Sigmoid colon (tissue), 7 donors: ENCODE measurements around the gene CCDC154. TPM values are rescaled to one million over a fixed set of nuclear protein-coding genes. Genes with fewer than 3 reads are reported as not detected.
"Not testable (repeated sequence)": the region's sequence is repeated elsewhere in the genome, so short reads cannot be mapped to it uniquely, and the experiment has no call there.

Source experiments
- DNase-seq: peaks from one replicate; pipeline ENCODE4 v3.0.0-alpha.2; 2019
- H3K27ac ChIP-seq, 4 donors: fragments of 200-600 bp; sonication (generic); one replicate each; pipeline ENCODE4 v1.5.1; 2016 to 2019; ENCODE audit warnings: mild to moderate bottlenecking in 1 of 4
- H3K27me3 ChIP-seq, 3 donors: fragments of 200-600 bp; sonication (generic); one replicate each; pipeline ENCODE4 v1.5.1; 2019; ENCODE audit warnings: mild to moderate bottlenecking in 1 of 3
- H3K36me3 ChIP-seq, 4 donors: fragments of 200-600 bp; sonication (generic); one replicate each; pipeline ENCODE4 v1.5.1; 2016 to 2019
- H3K4me1 ChIP-seq, 4 donors: fragments of 200-600 bp; sonication (generic); one replicate each; pipeline ENCODE4 v1.5.1; 2017 to 2019
- H3K4me3 ChIP-seq, 4 donors: fragments of 200-600 bp; sonication (generic); one replicate each; pipeline ENCODE4 v1.5.1; 2017 to 2019; ENCODE audit warnings: mild to moderate bottlenecking in 2 of 4, moderate library complexity in 1 of 4
- H3K9me3 ChIP-seq, 4 donors: fragments of 200-600 bp in 3 of 4; sonication (generic) in 3 of 4; one replicate each; pipeline versions ENCODE4 v1.5.1 to v1.6.1; 2013 to 2019
- EP300 ChIP-seq, 4 donors: sonication (generic); formaldehyde crosslinking; IDR thresholded peaks; one replicate each; pipeline ENCODE4 v1.6.1; 2017; ENCODE audit warnings: antibody characterized with exemption in 4 of 4
- POLR2A ChIP-seq, 2 donors: fragments of 450-650 bp; IDR thresholded peaks; one replicate each; pipeline ENCODE4 v1.6.1; 2016; ENCODE audit warnings: antibody characterized with exemption in 2 of 2, mild to moderate bottlenecking in 2 of 2, moderate library complexity in 2 of 2
- POLR2AphosphoS5 ChIP-seq, 4 donors: sonication (generic); formaldehyde crosslinking; IDR thresholded peaks; one replicate each; pipeline ENCODE4 v1.6.1; 2017; ENCODE audit warnings: antibody characterized with exemption in 4 of 4
- WGBS, 2 donors: extraction: QIAGEN DNeasy Blood & Tissue Kit; methylation state at CpG; one replicate each; pipeline ENCODE4 v1.1.7; 2013; 5-methylcytosine and 5-hydroxymethylcytosine counted together
- intact Hi-C: fragments of 100-400 bp; cut with DNase I; formaldehyde crosslinking; loops from one replicate; pipeline ENCODE4 v1.15.1; 2023
- polyA plus RNA-seq, 3 donors: library from polyadenylated mRNA; stranded (reverse); fragments of 200-250 nt; gene quantifications; one replicate each; pipeline ENCODE4 v1.2.3, GENCODE V29; 2013
- total RNA-seq, 4 donors: library from RNA; depleted of rRNA; stranded (reverse); fragments of >200 nt; gene quantifications; one replicate each; pipeline ENCODE4 v1.1.0, GENCODE V29; 2016
- TF ChIP-seq, protein P1 (sequence below), 4 experiments: fragments of 450-650 bp in 3 of 4; fragments of 200-600 bp in 1 of 4; IDR thresholded peaks; one replicate each; pipeline ENCODE4 v1.5.1; 2016 to 2019; ENCODE audit warnings: antibody characterized with exemption in 4 of 4, mild to moderate bottlenecking in 3 of 4, moderate library complexity in 2 of 4
- donor health status: healthy with polysubstance abuse.
- donor health status: Bipolar disorder and iron deficiency.
- donor health status: healthy.

The CCDC154 gene
- total and polyA plus RNA-seq, 7 donors: 0.55 to 1.4 TPM; not detected in 5

DNA sequence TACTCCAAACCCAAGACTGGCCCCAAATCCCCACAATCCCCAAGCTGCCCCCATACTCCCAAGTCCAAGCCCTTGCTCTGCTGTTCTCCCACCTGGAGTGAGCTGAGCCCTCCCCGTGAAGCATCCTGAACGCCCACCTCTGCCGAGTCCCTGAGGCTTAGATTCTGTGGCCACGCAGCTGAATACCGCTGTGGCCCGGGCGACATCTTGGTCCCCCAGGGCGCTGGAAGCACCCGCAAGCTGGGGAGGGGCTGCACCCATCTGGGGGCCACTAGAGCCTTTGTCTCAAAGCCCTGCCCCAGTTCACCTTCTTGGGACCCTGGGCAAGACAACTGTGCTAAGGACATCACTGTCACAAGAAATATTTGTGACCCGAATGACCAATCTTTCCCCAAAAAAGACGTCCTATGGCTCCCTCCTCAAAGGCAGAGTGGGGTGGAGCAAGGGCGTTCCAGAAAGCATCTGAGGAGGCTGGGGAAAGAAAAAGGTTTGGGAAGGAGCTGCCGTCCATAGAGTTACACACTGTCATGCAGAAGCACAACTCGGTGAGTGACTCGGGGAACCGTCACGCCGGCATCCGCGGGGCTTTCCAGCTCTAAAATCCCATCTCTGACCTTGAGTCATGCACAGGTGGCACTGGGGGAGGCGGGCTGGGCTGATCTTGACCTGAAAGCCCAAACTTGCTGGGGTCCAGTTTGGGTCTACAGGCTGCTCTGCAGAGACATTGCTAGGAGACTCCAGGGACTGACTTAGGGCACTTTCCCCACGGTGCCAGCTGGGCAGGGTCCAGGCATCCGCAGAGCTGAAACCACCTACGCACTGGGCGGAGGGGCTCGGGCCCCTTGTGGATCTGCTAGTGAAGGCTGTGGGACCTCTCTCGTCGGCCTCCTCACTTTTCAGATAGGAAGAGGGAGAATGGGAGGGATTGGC, 37.8 kb upstream of the CCDC154 start:
- 82 to 83% methylated on average over 28 of the region's 28 CpGs for WGBS, 2 donors
- Histone ChIP-seq H3K4me3 (no peak overlapping the region), H3K27ac (no peak overlapping the region), H3K4me1 (no peaks in the 10 kb centered on the region), H3K36me3 (no peaks in the 10 kb centered on the region), H3K9me3 (no peaks in the 10 kb centered on the region), H3K27me3 (no peaks in the 10 kb centered on the region)
- intact Hi-C loops: no loop called here
- no peak for DNase-seq
- no peak for TF ChIP-seq EP300 (IDR thresholded peaks at IDR 0.05)
- TF ChIP-seq POLR2A (IDR thresholded peaks at IDR 0.05): no peak
- no peak for TF ChIP-seq POLR2AphosphoS5 (IDR thresholded peaks at IDR 0.05)
- TF ChIP-seq, protein P1, sequence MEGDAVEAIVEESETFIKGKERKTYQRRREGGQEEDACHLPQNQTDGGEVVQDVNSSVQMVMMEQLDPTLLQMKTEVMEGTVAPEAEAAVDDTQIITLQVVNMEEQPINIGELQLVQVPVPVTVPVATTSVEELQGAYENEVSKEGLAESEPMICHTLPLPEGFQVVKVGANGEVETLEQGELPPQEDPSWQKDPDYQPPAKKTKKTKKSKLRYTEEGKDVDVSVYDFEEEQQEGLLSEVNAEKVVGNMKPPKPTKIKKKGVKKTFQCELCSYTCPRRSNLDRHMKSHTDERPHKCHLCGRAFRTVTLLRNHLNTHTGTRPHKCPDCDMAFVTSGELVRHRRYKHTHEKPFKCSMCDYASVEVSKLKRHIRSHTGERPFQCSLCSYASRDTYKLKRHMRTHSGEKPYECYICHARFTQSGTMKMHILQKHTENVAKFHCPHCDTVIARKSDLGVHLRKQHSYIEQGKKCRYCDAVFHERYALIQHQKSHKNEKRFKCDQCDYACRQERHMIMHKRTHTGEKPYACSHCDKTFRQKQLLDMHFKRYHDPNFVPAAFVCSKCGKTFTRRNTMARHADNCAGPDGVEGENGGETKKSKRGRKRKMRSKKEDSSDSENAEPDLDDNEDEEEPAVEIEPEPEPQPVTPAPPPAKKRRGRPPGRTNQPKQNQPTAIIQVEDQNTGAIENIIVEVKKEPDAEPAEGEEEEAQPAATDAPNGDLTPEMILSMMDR (IDR thresholded peaks at IDR 0.05): no peak

DNA sequence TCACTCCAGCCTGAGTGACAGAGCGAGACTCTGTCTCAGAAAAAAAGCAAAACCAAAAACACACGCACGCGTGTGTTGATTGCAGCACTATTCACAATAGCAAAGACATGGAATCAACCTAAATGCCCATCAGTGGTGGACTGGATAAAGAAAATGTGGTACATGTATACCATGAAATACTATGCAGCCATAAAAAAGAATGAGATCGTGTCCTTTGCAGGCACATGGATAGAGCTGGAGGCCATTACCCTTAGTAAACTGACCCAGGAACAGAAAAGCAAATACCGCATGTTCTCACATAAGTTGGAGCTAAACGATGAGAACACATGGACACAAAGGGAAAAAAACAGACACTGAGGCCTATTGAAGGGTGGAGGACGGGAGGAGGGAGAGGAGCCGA, 34.6 kb upstream of the CCDC154 start:
- H3K27ac ChIP-seq, H3K36me3 ChIP-seq, H3K4me3 ChIP-seq, DNase-seq, intact Hi-C loops, H3K9me3 ChIP-seq, H3K27me3 ChIP-seq: not testable (repeated sequence)
- H3K4me1 ChIP-seq: peaks cover 0 to 15% (median 12%) of the 10 kb centered on the region in 4 donors
- WGBS, 2 donors: 95% methylated on average over 9 of the region's 9 CpGs

DNA sequence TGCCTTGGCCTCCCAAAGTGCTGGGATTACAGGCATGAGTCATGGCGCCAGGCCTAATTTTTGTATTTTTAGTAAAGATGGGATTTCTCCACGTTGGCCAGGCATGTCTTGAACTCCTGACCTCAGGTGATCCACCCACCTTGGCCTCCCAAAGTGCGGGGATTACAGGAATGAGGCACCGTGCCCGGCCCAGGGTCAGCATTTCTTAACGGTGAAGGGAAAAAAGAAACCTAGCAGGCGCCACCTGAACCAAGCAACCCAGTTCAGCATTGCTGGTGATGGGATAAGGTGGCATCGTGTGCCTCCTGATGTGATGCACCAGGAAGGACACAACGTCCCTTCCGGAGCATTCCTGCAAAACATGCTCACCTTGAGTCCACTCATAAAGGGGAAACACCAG, 32.7 kb upstream of the CCDC154 start:
- no peak for DNase-seq
- TF ChIP-seq EP300 (IDR thresholded peaks at IDR 0.05) (no peak), POLR2A (IDR thresholded peaks at IDR 0.05) (no peak), POLR2AphosphoS5 (IDR thresholded peaks at IDR 0.05) (no peak)
- TF ChIP-seq, protein P1 (IDR thresholded peaks at IDR 0.05): no peak
- Histone ChIP-seq H3K4me1 (peaks cover 0 to 27% (median 24%) of the 10 kb centered on the region in 4 donors), H3K9me3 (no peaks in the 10 kb centered on the region), H3K4me3 (no peak overlapping the region), H3K27me3 (no peaks in the 10 kb centered on the region), H3K27ac (no peak overlapping the region), H3K36me3 (no peaks in the 10 kb centered on the region)
- 90 to 91% methylated on average over 10 of the region's 10 CpGs for WGBS, 2 donors
- intact Hi-C loops: no loop called here

DNA sequence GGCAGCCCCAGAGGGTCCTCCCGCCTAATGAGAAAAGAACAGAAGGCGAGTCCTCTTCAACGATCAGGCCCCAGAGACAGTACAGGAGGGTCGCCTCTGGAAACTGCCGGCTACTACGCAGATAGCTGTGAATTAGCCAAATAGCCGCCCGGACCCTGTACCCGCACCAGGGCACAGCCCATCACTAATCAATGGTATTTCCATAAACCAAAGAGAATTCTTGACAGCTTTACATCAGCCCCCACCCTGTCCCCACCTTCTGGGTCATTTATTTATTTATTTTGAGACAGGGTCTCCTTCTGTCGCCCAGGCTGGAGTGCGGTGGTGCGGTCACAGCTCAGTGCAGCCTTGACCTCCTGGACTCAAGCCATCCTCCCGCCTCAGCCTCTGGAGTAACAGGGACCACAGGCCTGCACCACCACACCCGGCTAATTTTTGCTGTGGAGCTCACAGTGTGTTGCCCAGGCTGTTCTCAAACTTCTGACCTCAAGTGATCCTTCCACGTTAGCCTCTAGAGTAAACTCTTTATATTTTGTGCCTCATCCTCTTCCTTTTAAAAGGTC, 31.3 kb upstream of the CCDC154 start:
- H3K4me3 ChIP-seq: peak overlapping the region; percentile 60 to 92 (median 84)
- 68 to 69% methylated on average over 15 of the region's 15 CpGs for WGBS, 2 donors
- no peaks in the 10 kb centered on the region for H3K9me3 ChIP-seq
- DNase-seq: no peak
- H3K4me1 ChIP-seq: peaks cover 0 to 38% (median 29%) of the 10 kb centered on the region in 4 donors
- TF ChIP-seq, protein P1 (IDR thresholded peaks at IDR 0.05): no peak
- no peak for TF ChIP-seq EP300 (IDR thresholded peaks at IDR 0.05)
- TF ChIP-seq POLR2AphosphoS5 (IDR thresholded peaks at IDR 0.05): no peak
- no peak for TF ChIP-seq POLR2A (IDR thresholded peaks at IDR 0.05)
- H3K27ac ChIP-seq: peak overlapping the region; percentile 86 to 94 (median 92)
- H3K27me3 ChIP-seq: no peaks in the 10 kb centered on the region
- intact Hi-C loops: loop anchor here (1.0 kb wide), 1 partner anchor 57 kb away; no protein-coding TSS in a partner anchor
- no peaks in the 10 kb centered on the region for H3K36me3 ChIP-seq
